CMK (cell line): ENCODE results near the gene TSHR.
"Not testable (repeated sequence)": the region's sequence is repeated elsewhere in the genome, so short reads cannot be mapped to it uniquely, and the experiment has no call there.

Experiments used
- DNase-seq: peaks from one replicate; pipeline ENCODE4 v3.0.0-alpha.2; 2010; ENCODE audit warnings: low read depth

Gene TSHR

GRCh38 chr14:80955416-80955941, at the start of gene TSHR:
Gene TSHR (plus strand): TSS chr14:80955621. CDS start chr14:80955681, 60 bp downstream.
- no peak for DNase-seq

- DNase-seq: no peak
These were observed 49.1 kb upstream of the TSHR start for GRCh38 chr14:80906336-80906735.

GRCh38 chr14:80906946-80907345, 48.5 kb upstream of the TSHR start:
- no peak for DNase-seq

GRCh38 chr14:80912013-80912412, 43.4 kb upstream of the TSHR start:
- DNase-seq: not testable (repeated sequence)

- no peak for DNase-seq
These were observed 35.8 kb upstream of the TSHR start for GRCh38 chr14:80919622-80920021.

GRCh38 chr14:80923368-80923767, 32.1 kb upstream of the TSHR start:
- DNase-seq: no peak

GRCh38 chr14:80924365-80925103, 30.9 kb upstream of the TSHR start:
- DNase-seq: no peak

GRCh38 chr14:80926397-80927082, 28.9 kb upstream of the TSHR start:
- DNase-seq: no peak

- no peak for DNase-seq
These were observed 28.1 kb upstream of the TSHR start for GRCh38 chr14:80927083-80927989.

- DNase-seq: no peak
These were observed 25.3 kb upstream of the TSHR start for GRCh38 chr14:80930095-80930494.

GRCh38 chr14:80930836-80931389, 24.5 kb upstream of the TSHR start:
- DNase-seq: no peak

- no peak for DNase-seq
These were observed 22.1 kb upstream of the TSHR start for GRCh38 chr14:80933282-80933681.

- no peak for DNase-seq
These were observed 21.7 kb upstream of the TSHR start for GRCh38 chr14:80933686-80934085.

GRCh38 chr14:80940146-80940545, 15.3 kb upstream of the TSHR start:
- no peak for DNase-seq

- DNase-seq: peak; percentile 69
These were observed 13.9 kb upstream of the TSHR start, which contains the start of gene CEP128 for GRCh38 chr14:80941241-80942185. Gene CEP128 (minus strand): TSS chr14:80941738.

- no peak for DNase-seq
These were observed 13.2 kb upstream of the TSHR start for GRCh38 chr14:80942191-80942600.

GRCh38 chr14:80944861-80945617, 10.4 kb upstream of the TSHR start:
- no peak for DNase-seq

GRCh38 chr14:80946187-80946586, 9.2 kb upstream of the TSHR start:
- no peak for DNase-seq

GRCh38 chr14:80946797-80947196, 8.6 kb upstream of the TSHR start:
- DNase-seq: no peak

GRCh38 chr14:80948291-80948690, 7.1 kb upstream of the TSHR start:
- no peak for DNase-seq
